Measurements from ENCODE around the gene VARS1. TPM values are rescaled to one million over a fixed set of nuclear protein-coding genes. Genes with fewer than 3 reads are reported as not detected.

Gene VARS1
- total RNA-seq (2022; extraction: Qiagen RNA extraction), result 49.3 to 54.8 TPM (median 53.0 TPM) in 5 replicates

DNA sequence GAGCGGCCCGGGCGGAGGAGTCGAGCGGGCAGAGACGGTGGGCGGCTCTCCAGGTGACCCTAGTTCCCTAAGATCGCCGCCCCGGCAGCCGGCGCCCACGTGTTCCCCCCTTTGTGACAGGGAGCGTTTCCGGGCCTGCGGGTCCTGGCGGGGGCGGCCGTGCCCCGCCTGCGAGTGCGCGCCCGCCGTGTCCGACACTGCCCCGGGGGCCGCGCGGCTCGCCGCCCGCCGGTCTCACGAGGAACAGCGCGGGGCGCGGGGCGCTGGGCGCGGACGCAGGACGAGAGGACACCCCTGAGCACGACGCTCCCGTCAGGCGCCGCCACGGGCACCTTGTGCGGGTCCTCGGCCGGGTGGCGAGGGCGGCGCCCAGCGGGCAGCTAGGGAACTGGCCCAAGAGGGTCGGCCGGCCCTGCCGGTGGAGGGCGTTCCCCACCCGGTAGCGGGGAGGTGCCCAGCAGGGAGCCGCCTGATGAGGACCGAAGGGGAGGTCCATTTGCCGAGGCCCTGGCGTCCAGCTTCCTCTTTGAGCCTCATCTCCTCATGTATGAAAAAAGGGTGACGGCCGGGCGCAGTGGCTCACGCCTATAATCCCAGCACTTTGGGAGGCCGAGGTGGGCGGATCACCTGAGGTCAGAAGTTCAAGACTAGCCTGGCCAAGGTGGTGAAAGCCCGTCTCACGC, at the start of gene VARS1:
Gene VARS1 (minus strand): TSS at position 137 of the 683 bp plus-strand sequence. CDS start 535 bp downstream, outside the sequence.

DNA sequence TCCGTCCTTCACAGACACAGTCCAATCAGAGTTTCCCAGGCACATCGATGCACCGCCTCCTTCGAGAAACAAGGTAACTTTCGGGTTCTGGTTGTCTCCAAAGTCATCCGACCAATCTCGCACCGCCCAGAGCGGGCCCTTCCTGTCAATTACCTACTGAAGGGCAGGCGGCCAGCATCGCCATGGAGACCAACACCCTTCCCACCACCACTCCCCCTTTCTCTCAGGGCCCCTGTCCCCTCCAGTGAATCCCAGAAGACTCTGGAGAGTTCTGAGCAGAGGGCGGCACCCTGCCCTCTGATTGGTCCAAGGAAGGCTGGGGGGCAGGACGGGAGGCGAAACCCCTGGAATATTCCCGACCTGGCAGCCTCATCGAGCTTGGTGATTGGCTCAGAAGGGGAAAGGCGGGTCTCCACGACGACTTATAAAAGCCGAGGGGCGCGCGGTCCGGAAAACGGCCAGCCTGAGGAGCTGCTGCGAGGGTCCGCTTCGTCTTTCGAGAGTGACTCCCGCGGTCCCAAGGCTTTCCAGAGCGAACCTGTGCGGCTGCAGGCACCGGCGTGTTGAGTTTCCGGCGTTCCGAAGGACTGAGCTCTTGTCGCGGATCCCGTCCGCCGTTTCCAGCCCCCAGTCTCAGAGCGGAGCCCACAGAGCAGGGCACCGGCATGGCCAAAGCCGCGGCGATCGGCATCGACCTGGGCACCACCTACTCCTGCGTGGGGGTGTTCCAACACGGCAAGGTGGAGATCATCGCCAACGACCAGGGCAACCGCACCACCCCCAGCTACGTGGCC, 31.9 kb upstream of the VARS1 start, which contains the start of gene HSPA1B:
Gene HSPA1B (plus strand): TSS at position 453 of the 794 bp plus-strand sequence. CDS start 213 bp downstream, at position 666.

DNA sequence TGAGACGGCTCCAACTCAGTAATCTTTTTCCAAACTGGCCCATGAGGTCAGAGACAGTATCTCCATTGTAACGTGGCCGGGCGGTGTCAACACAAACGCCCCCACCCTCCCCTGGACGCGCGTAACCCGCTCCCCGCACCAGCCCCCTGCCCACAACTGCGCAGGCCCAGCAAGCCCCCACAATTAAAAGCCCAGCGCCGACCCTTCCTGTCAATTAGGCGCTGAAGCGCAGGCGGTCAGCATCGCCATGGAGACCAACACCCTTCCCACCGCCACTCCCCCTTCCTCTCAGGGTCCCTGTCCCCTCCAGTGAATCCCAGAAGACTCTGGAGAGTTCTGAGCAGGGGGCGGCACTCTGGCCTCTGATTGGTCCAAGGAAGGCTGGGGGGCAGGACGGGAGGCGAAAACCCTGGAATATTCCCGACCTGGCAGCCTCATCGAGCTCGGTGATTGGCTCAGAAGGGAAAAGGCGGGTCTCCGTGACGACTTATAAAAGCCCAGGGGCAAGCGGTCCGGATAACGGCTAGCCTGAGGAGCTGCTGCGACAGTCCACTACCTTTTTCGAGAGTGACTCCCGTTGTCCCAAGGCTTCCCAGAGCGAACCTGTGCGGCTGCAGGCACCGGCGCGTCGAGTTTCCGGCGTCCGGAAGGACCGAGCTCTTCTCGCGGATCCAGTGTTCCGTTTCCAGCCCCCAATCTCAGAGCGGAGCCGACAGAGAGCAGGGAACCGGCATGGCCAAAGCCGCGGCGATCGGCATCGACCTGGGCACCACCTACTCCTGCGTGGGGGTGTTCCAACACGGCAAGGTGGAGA, 19.7 kb upstream of the VARS1 start, which contains the start of the genes HSPA1A and HSPA1L:
Gene HSPA1A (plus strand): TSS at position 519 of the 814 bp plus-strand sequence. CDS start 214 bp downstream, at position 733.
Gene HSPA1L (minus strand): TSS at position 259 of the 814 bp plus-strand sequence. CDS start 3,311 bp downstream, outside the sequence.

DNA sequence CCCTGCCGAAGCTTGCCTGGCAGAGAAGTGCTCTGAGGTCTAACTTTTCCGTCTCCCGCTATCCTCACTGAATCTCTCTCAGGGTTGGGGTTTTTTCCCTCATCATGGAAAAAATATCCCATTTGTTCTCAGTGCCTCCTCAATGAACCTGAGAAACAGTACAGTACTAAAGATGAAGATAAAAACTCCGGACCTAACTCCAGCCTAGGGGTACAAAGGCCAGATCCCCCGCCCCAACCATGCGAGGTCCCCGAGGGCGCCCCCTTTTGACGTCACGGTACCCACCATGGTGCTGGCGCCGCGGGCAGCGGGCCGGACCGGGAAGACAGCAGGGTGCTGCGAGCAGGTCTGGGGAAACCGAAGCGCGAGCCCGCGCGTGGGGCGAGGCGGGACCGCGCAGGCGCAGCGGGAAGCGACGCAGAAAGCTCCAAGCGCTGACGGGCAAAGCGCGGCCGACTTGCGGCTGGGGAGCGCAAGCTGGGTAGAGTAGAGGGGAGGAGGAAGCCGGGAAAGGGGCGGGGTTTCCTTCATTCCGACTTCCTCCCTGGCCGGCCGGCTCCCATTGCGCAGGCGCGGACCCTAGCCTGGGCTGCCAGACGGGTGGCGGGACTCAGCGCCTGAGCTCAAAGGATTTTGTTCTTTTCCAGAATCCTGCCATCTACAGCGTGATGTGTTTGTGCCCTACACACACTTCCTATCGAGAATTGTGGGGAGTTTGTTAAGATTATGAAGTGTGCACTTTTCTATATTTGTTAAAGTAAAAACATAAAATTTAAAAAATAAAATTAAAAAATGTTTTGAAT, 11.1 kb upstream of the VARS1 start, which contains the start of gene LSM2:
Gene LSM2 (minus strand): TSS at position 497 of the 803 bp plus-strand sequence. CDS start 209 bp downstream, at position 288.

GRCh38 chr6:31776989-31777666, 18.4 kb downstream of the VARS1 start, which contains the start of gene VWA7:
VWA7 (minus strand) TSS chr6:31777328; CDS start chr6:31776779, 549 bp downstream.

DNA sequence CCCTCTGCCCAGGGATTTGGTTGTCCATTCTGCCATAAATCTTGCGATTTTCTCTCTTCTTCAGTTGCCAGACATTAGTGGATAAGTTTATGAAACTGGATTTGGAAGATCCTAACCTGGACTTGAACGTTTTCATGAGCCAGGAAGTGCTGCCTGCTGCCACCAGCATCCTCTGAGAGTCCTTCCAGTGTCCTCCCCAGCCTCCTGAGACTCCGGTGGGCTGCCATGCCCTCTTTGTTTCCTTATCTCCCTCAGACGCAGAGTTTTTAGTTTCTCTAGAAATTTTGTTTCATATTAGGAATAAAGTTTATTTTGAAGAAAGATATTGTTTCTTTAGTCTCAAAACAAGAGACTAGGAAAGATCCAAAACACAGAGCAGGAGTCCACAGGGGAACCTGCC, 33.2 kb downstream of the VARS1 start, which contains the start of gene SAPCD1:
Gene SAPCD1 (plus strand): TSS at position 301 of the 400 bp plus-strand sequence. CDS start 399 bp downstream, outside the sequence.

Other genes with a start within 250 kb of the VARS1 start
- gene ATP6V1G2, start 249.1 kb downstream of the VARS1 start, total RNA-seq (2022; extraction: Qiagen RNA extraction), result 0.62 to 1.1 TPM (median 0.93 TPM) in 5 replicates
- 9.5 to 13.0 TPM (median 12.6 TPM) in 5 replicates for gene NFKBIL1, start 248.1 kb downstream of the VARS1 start, total RNA-seq (2022; extraction: Qiagen RNA extraction)
- 0.07 to 0.23 TPM (median 0.08 TPM) in 3 of 5 replicates, not detected in the others for gene LTA, start 223.5 kb downstream of the VARS1 start, total RNA-seq (2022; extraction: Qiagen RNA extraction)
- gene TNF, start 220.2 kb downstream of the VARS1 start, total RNA-seq (2022; extraction: Qiagen RNA extraction), result 0.07 to 0.08 TPM in 2 of 5 replicates, not detected in the others
- 0.12 to 0.49 TPM (median 0.14 TPM) in 4 of 5 replicates, not detected in the other for gene LTB, start 213.3 kb downstream of the VARS1 start, total RNA-seq (2022; extraction: Qiagen RNA extraction)
- gene LST1, start 209.5 kb downstream of the VARS1 start, total RNA-seq (2022; extraction: Qiagen RNA extraction), result 0.14 to 0.41 TPM (median 0.29 TPM) in 5 replicates
- gene NCR3, start 202.7 kb downstream of the VARS1 start, total RNA-seq (2022; extraction: Qiagen RNA extraction), result not detected in 5 replicates
- not detected in 5 replicates for gene AIF1, start 180.5 kb downstream of the VARS1 start, total RNA-seq (2022; extraction: Qiagen RNA extraction)
- 66.2 to 87.9 TPM (median 84.6 TPM) in 5 replicates for gene PRRC2A, start 175.0 kb downstream of the VARS1 start, total RNA-seq (2022; extraction: Qiagen RNA extraction)
- gene BAG6, start 143.1 kb downstream of the VARS1 start, total RNA-seq (2022; extraction: Qiagen RNA extraction), result 117 to 150 TPM (median 136 TPM) in 5 replicates
- 2.9 to 3.7 TPM (median 3.1 TPM) in 5 replicates for gene APOM, start 139.9 kb downstream of the VARS1 start, total RNA-seq (2022; extraction: Qiagen RNA extraction)
- 11.3 to 12.4 TPM (median 11.9 TPM) in 5 replicates for gene C6orf47, start 135.0 kb downstream of the VARS1 start, total RNA-seq (2022; extraction: Qiagen RNA extraction)
- gene GPANK1, start 130.8 kb downstream of the VARS1 start, total RNA-seq (2022; extraction: Qiagen RNA extraction), result 7.8 to 11.3 TPM (median 10.1 TPM) in 5 replicates
- 169 to 183 TPM (median 179 TPM) in 5 replicates for gene CSNK2B, start 129.7 kb downstream of the VARS1 start, total RNA-seq (2022; extraction: Qiagen RNA extraction)
- 2.7 to 4.2 TPM (median 3.2 TPM) in 5 replicates for gene LY6G5B, start 125.8 kb downstream of the VARS1 start, total RNA-seq (2022; extraction: Qiagen RNA extraction)
- 1.2 to 1.7 TPM (median 1.4 TPM) in 5 replicates for gene LY6G5C, start 114.7 kb downstream of the VARS1 start, total RNA-seq (2022; extraction: Qiagen RNA extraction)
- 14.2 to 17.5 TPM (median 16.7 TPM) in 5 replicates for gene ABHD16A, start 92.4 kb downstream of the VARS1 start, total RNA-seq (2022; extraction: Qiagen RNA extraction)
- gene LY6G6F, start 88.9 kb downstream of the VARS1 start, total RNA-seq (2022; extraction: Qiagen RNA extraction), result not detected in 5 replicates
- not detected in 5 replicates for gene LY6G6D, start 80.4 kb downstream of the VARS1 start, total RNA-seq (2022; extraction: Qiagen RNA extraction)
- gene LY6G6C, start 74.0 kb downstream of the VARS1 start, total RNA-seq (2022; extraction: Qiagen RNA extraction), result 0.08 to 0.14 TPM (median 0.09 TPM) in 3 of 5 replicates, not detected in the others
- gene MPIG6B, start 72.4 kb downstream of the VARS1 start, total RNA-seq (2022; extraction: Qiagen RNA extraction), result not detected in 5 replicates
- 25.2 to 32.8 TPM (median 28.6 TPM) in 5 replicates for gene DDAH2, start 66.5 kb downstream of the VARS1 start, total RNA-seq (2022; extraction: Qiagen RNA extraction)
- gene CLIC1, start 59.2 kb downstream of the VARS1 start, total RNA-seq (2022; extraction: Qiagen RNA extraction), result 467 to 486 TPM (median 475 TPM) in 5 replicates
- gene MSH5, start 55.7 kb downstream of the VARS1 start, total RNA-seq (2022; extraction: Qiagen RNA extraction), result 10.5 to 14.8 TPM (median 11.7 TPM) in 5 replicates
- gene SAPCD1, start 33.1 kb downstream of the VARS1 start, total RNA-seq (2022; extraction: Qiagen RNA extraction), result 1.6 to 4.2 TPM (median 3.1 TPM) in 5 replicates
- gene VWA7, start 18.4 kb downstream of the VARS1 start, total RNA-seq (2022; extraction: Qiagen RNA extraction), result 1.3 to 1.9 TPM (median 1.5 TPM) in 5 replicates
- gene LSM2, start 11.2 kb upstream of the VARS1 start, total RNA-seq (2022; extraction: Qiagen RNA extraction), result 43.6 to 61.8 TPM (median 59.8 TPM) in 5 replicates
- gene HSPA1L, start 19.5 kb upstream of the VARS1 start, total RNA-seq (2022; extraction: Qiagen RNA extraction), result 1.2 to 1.7 TPM (median 1.4 TPM) in 5 replicates
- 132 to 240 TPM (median 186 TPM) in 5 replicates for gene HSPA1A, start 19.8 kb upstream of the VARS1 start, total RNA-seq (2022; extraction: Qiagen RNA extraction)
- gene HSPA1B, start 32.0 kb upstream of the VARS1 start, total RNA-seq (2022; extraction: Qiagen RNA extraction), result 94.0 to 169 TPM (median 135 TPM) in 5 replicates
- gene NEU1, start 67.1 kb upstream of the VARS1 start, total RNA-seq (2022; extraction: Qiagen RNA extraction), result 24.3 to 33.7 TPM (median 27.9 TPM) in 5 replicates
- gene SLC44A4, start 83.2 kb upstream of the VARS1 start, total RNA-seq (2022; extraction: Qiagen RNA extraction), result 0.05 TPM in 3 of 5 replicates, not detected in the others
- gene EHMT2, start 101.9 kb upstream of the VARS1 start, total RNA-seq (2022; extraction: Qiagen RNA extraction), result 21.5 to 29.0 TPM (median 26.5 TPM) in 5 replicates
- 2.9 to 4.5 TPM (median 3.8 TPM) in 5 replicates for gene ZBTB12, start 106.3 kb upstream of the VARS1 start, total RNA-seq (2022; extraction: Qiagen RNA extraction)
- gene C2, start 132.0 kb upstream of the VARS1 start, total RNA-seq (2022; extraction: Qiagen RNA extraction), result 0.20 to 0.34 TPM (median 0.23 TPM) in 5 replicates
- gene CFB, start 150.3 kb upstream of the VARS1 start, total RNA-seq (2022; extraction: Qiagen RNA extraction), result 1.3 to 3.0 TPM (median 2.0 TPM) in 5 replicates
- 73.0 to 92.7 TPM (median 76.9 TPM) in 5 replicates for gene NELFE, start 163.2 kb upstream of the VARS1 start, total RNA-seq (2022; extraction: Qiagen RNA extraction)
- gene SKIC2, start 163.4 kb upstream of the VARS1 start, total RNA-seq (2022; extraction: Qiagen RNA extraction), result 19.9 to 23.7 TPM (median 22.8 TPM) in 5 replicates
- gene DXO, start 176.4 kb upstream of the VARS1 start, total RNA-seq (2022; extraction: Qiagen RNA extraction), result 11.1 to 13.8 TPM (median 11.8 TPM) in 5 replicates
- gene C4A, start 186.3 kb upstream of the VARS1 start, total RNA-seq (2022; extraction: Qiagen RNA extraction), result 0.80 to 1.1 TPM (median 0.93 TPM) in 5 replicates
- 0.58 to 1.2 TPM (median 0.96 TPM) in 5 replicates for gene C4B, start 219.0 kb upstream of the VARS1 start, total RNA-seq (2022; extraction: Qiagen RNA extraction)
- 0.06 TPM in 1 of 5 replicates, not detected in the others for gene CYP21A2, start 242.7 kb upstream of the VARS1 start, total RNA-seq (2022; extraction: Qiagen RNA extraction)

Measured in A549 treated with AZD2906 at 1 μM for 4 hours (cell line).